DND-41 (cell line): ENCODE results near the gene PRKCA.

Source experiments
- ATAC-seq: fragments of 200-7000 bp; cut with Tn5 transposase; 3 replicates; pipeline ENCODE4 v1.9.1; 2021; ENCODE audit warnings: low read depth; ENCODE audit not compliant: insufficient read depth
- DNase-seq: peaks from one replicate; pipeline ENCODE4 v3.0.0-alpha.2; 2020
- H2AFZ ChIP-seq: 2 replicates; pipeline ENCODE4 v1.6.0; 2012; ENCODE audit warnings: low read depth, low read length
- H3K27ac ChIP-seq: 2 replicates; pipeline ENCODE4 v1.5.1; 2012; ENCODE audit warnings: low read length, inconsistent platforms
- H3K27me3 ChIP-seq: fragments of 200-600 bp; sonication (generic); 2 replicates; pipeline ENCODE4 v1.6.0; 2012; ENCODE audit warnings: low read length, mild to moderate bottlenecking, inconsistent platforms; ENCODE audit not compliant: insufficient read depth, poor library complexity
- H3K36me3 ChIP-seq: 2 replicates; pipeline ENCODE4 v1.5.1; 2012; ENCODE audit warnings: low read length, inconsistent platforms; ENCODE audit not compliant: insufficient read depth
- H3K4me1 ChIP-seq: 2 replicates; pipeline ENCODE4 v1.5.1; 2012; ENCODE audit warnings: mild to moderate bottlenecking, low read length; ENCODE audit not compliant: insufficient read depth
- H3K4me2 ChIP-seq: 2 replicates; pipeline ENCODE4 v1.6.0; 2012; ENCODE audit warnings: mild to moderate bottlenecking, moderate library complexity, low read length, inconsistent platforms; ENCODE audit not compliant: insufficient read depth
- H3K4me3 ChIP-seq, 2 experiments: fragments of 200-600 bp in 1 of 2; shearing (Covaris generic) in 1 of 2; 2 replicates each; pipeline ENCODE4 v1.5.1; 2012 to 2016; ENCODE audit warnings: inconsistent platforms in 2 of 2, low read length in 2 of 2, mild to moderate bottlenecking in 2 of 2, low read depth in 1 of 2, moderate library complexity in 1 of 2
- H3K79me2 ChIP-seq: 2 replicates; pipeline ENCODE4 v1.6.0; 2012; ENCODE audit warnings: low read length, inconsistent platforms; ENCODE audit not compliant: insufficient read depth
- H3K9ac ChIP-seq: 2 replicates; pipeline ENCODE4 v1.6.0; 2012; ENCODE audit warnings: low read depth, mild to moderate bottlenecking, inconsistent platforms, low read length, moderate library complexity
- H3K9me3 ChIP-seq: 2 replicates; pipeline ENCODE4 v1.5.1; 2012; ENCODE audit warnings: low read length, moderate library complexity, mild to moderate bottlenecking, inconsistent platforms; ENCODE audit not compliant: insufficient read depth, severe bottlenecking
- H4K20me1 ChIP-seq: 2 replicates; pipeline ENCODE4 v1.6.0; 2012; ENCODE audit warnings: low read length; ENCODE audit not compliant: insufficient read depth
- CTCF ChIP-seq: IDR thresholded peaks from 2 replicates; pipeline ENCODE4 v1.5.1; 2012; ENCODE audit warnings: borderline replicate concordance, low read length, moderate library complexity, mild to moderate bottlenecking; ENCODE audit not compliant: poor library complexity, severe bottlenecking; ENCODE audit errors: extremely low read depth
- EZH2 ChIP-seq: IDR thresholded peaks from 3 replicates; pipeline ENCODE4 v1.6.1; 2012; ENCODE audit warnings: borderline replicate concordance, low read depth, mild to moderate bottlenecking, moderate library complexity, low read length, inconsistent platforms; ENCODE audit not compliant: severe bottlenecking

Gene PRKCA

GRCh38 chr17:66310528-66311148 lies 8.2 kb downstream of the PRKCA start:
- Histone ChIP-seq H3K4me3 (no peak overlapping the region), H2AFZ (no peak overlapping the region), H3K4me1 (peaks cover 11% of the 10 kb centered on the region; the same call in 1 of the 2 replicates), H4K20me1 (no peaks in the 10 kb centered on the region; the same call in 1 of the 2 replicates), H3K4me2 (no peak overlapping the region), H3K27ac (no peak overlapping the region), H3K36me3 (peaks cover 42% of the 10 kb centered on the region), H3K9ac (no peak overlapping the region), H3K9me3 (no peaks in the 10 kb centered on the region), H3K79me2 (peaks cover 79% of the 10 kb centered on the region), H3K27me3 (no peaks in the 10 kb centered on the region)
- TF ChIP-seq CTCF, result peak; percentile 30
- no peak for TF ChIP-seq EZH2
- no peak for DNase-seq
- no peak; the same call in 2 of the 3 replicates for ATAC-seq

DNA sequence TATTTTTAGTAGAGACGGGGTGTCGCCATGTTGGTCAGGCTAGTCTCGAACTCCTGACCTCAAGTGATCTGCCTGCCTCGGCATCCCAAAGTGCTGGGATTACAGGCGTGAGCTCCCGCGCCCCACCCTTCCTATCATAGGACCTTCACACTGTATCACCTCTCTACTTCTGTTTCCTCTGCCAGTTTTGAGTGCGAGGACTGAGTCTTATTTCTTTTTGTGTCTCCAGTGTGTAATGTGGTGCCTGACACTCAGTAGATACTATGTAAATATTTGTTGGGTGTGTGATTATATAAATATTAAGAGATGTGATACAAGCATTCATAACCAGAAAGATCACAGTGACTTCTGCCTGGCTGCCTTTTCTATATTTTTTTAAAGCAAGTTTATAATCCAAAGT lies 10.5 kb downstream of the PRKCA start:
- peaks cover 72% of the 10 kb centered on the region for H3K79me2 ChIP-seq
- H4K20me1 ChIP-seq, result no peaks in the 10 kb centered on the region; the same call in 1 of the 2 replicates
- no peaks in the 10 kb centered on the region for H3K27me3 ChIP-seq
- no peak overlapping the region for H3K4me3 ChIP-seq
- TF ChIP-seq CTCF, result no peak
- TF ChIP-seq EZH2, result no peak
- no peak overlapping the region for H3K27ac ChIP-seq
- H2AFZ ChIP-seq, result no peak overlapping the region
- H3K9ac ChIP-seq, result no peak overlapping the region
- DNase-seq, result no peak
- no peaks in the 10 kb centered on the region for H3K9me3 ChIP-seq
- peaks cover 40% of the 10 kb centered on the region for H3K36me3 ChIP-seq
- H3K4me2 ChIP-seq, result no peak overlapping the region
- no peak for ATAC-seq
- H3K4me1 ChIP-seq, result no peaks in the 10 kb centered on the region

GRCh38 chr17:66313325-66313724 lies 10.9 kb downstream of the PRKCA start:
- H4K20me1 ChIP-seq, result no peaks in the 10 kb centered on the region; the same call in 1 of the 2 replicates
- no peak overlapping the region for H2AFZ ChIP-seq
- DNase-seq, result no peak
- H3K4me1 ChIP-seq, result no peaks in the 10 kb centered on the region
- ATAC-seq, result no peak
- no peaks in the 10 kb centered on the region for H3K9me3 ChIP-seq
- no peak overlapping the region for H3K27ac ChIP-seq
- H3K4me2 ChIP-seq, result no peak overlapping the region
- H3K79me2 ChIP-seq, result peaks cover 72% of the 10 kb centered on the region
- H3K27me3 ChIP-seq, result no peaks in the 10 kb centered on the region
- peaks cover 37% of the 10 kb centered on the region for H3K36me3 ChIP-seq
- H3K9ac ChIP-seq, result no peak overlapping the region
- TF ChIP-seq EZH2 (no peak), CTCF (no peak)
- H3K4me3 ChIP-seq, result no peak overlapping the region
